Spinal cord (tissue), 10 donors: ENCODE results near the gene SYT8. TPM values are rescaled to one million over a fixed set of nuclear protein-coding genes. Genes with fewer than 3 reads are reported as not detected.

Experiments used
- DNase-seq, 6 donors: peaks; one replicate each; pipeline versions ENCODE4 v3.0.0 to v3.0.0-alpha.2; 2013 to 2015; ENCODE audit warnings: low spot score in 6 of 6, low read depth in 4 of 6
- H3K27ac ChIP-seq: one replicate; pipeline ENCODE4 v1.5.1; 2013; ENCODE audit warnings: low read depth, low read length, control low read depth
- H3K27me3 ChIP-seq: one replicate; pipeline ENCODE4 v1.6.1; 2013; ENCODE audit warnings: low read length; ENCODE audit not compliant: control insufficient read depth, insufficient read depth
- H3K36me3 ChIP-seq: one replicate; pipeline ENCODE4 v1.6.1; 2013; ENCODE audit warnings: low read length; ENCODE audit not compliant: control insufficient read depth, insufficient read depth
- H3K4me1 ChIP-seq: one replicate; pipeline ENCODE4 v1.6.1; 2013; ENCODE audit warnings: low read length; ENCODE audit not compliant: control insufficient read depth, insufficient read depth
- H3K4me3 ChIP-seq: one replicate; pipeline ENCODE4 v1.5.1; 2013; ENCODE audit warnings: low read depth, low read length, control low read depth
- H3K9me3 ChIP-seq: one replicate; pipeline ENCODE4 v1.6.1; 2013; ENCODE audit warnings: low read length; ENCODE audit not compliant: control insufficient read depth, insufficient read depth
- WGBS: methylation state at CpG from one replicate; pipeline ENCODE4 v1.1.5; 2013; ENCODE audit warnings: missing lambda C conversion rate; ENCODE audit not compliant: insufficient coverage; 5-methylcytosine and 5-hydroxymethylcytosine counted together
- polyA plus RNA-seq, 2 donors: library from polyadenylated mRNA; unstranded; fragments of 120-200 nt; gene quantifications; one replicate each; pipeline ENCODE4 v1.2.1, GENCODE V29; 2013; ENCODE audit not compliant: insufficient read length in 2 of 2
- total RNA-seq, 2 donors: library from RNA; depleted of rRNA in 1 of 2; stranded (reverse); fragments of 120-200 nt in 1 of 2; fragments of >200 nt in 1 of 2; gene quantifications; one replicate each; pipeline versions ENCODE4 v1.2.3 to v1.2.4, GENCODE V29; 2013 to 2014
- donor health status: healthy.

SYT8 gene
- total and polyA plus RNA-seq, 4 donors = 0.09 to 0.22 TPM; not detected in 2

GRCh38 chr11:1857064-1857463 lies 22.3 kb downstream of the SYT8 start:
- WGBS = 80% methylated on average over 10 of the region's 11 CpGs
- no peak overlapping the region for H3K4me3 ChIP-seq
- H3K9me3 ChIP-seq = no peaks in the 10 kb centered on the region
- no peak for DNase-seq
- H3K36me3 ChIP-seq = no peaks in the 10 kb centered on the region
- no peaks in the 10 kb centered on the region for H3K27me3 ChIP-seq
- no peaks in the 10 kb centered on the region for H3K4me1 ChIP-seq
- no peak overlapping the region for H3K27ac ChIP-seq

- H3K27ac ChIP-seq = no peak overlapping the region
Measured at GRCh38 chr11:1858154-1858553, 23.4 kb downstream of the SYT8 start.

GRCh38 chr11:1858576-1858975 lies 23.8 kb downstream of the SYT8 start:
- WGBS = no CpG with 5 or more reads among the region's 7 CpGs
- Histone ChIP-seq H3K4me3 (no peak overlapping the region), H3K9me3 (no peaks in the 10 kb centered on the region), H3K36me3 (no peaks in the 10 kb centered on the region), H3K27me3 (no peaks in the 10 kb centered on the region), H3K4me1 (peaks cover 6% of the 10 kb centered on the region), H3K27ac (no peak overlapping the region)
- no peak for DNase-seq

More at GRCh38 chr11:1858154-1858553, 23.4 kb downstream of the SYT8 start:
- no peak for DNase-seq
- H3K9me3 ChIP-seq = no peaks in the 10 kb centered on the region
- H3K4me1 ChIP-seq = peaks cover 2% of the 10 kb centered on the region
- no peaks in the 10 kb centered on the region for H3K36me3 ChIP-seq
- WGBS = 95% methylated on average over 9 of the region's 9 CpGs
- H3K4me3 ChIP-seq = no peak overlapping the region
- H3K27me3 ChIP-seq = no peaks in the 10 kb centered on the region

- Histone ChIP-seq H3K4me3 (no peak overlapping the region), H3K4me1 (peaks cover 11% of the 10 kb centered on the region), H3K27ac (no peak overlapping the region), H3K9me3 (no peaks in the 10 kb centered on the region), H3K36me3 (no peaks in the 10 kb centered on the region), H3K27me3 (no peaks in the 10 kb centered on the region)
- 83% methylated on average over 4 of the region's 4 CpGs for WGBS
- no peak for DNase-seq
Measured at GRCh38 chr11:1859004-1859403, 24.2 kb downstream of the SYT8 start.

- Histone ChIP-seq H3K27ac (no peak overlapping the region), H3K4me1 (peaks cover 22% of the 10 kb centered on the region), H3K4me3 (no peak overlapping the region), H3K36me3 (no peaks in the 10 kb centered on the region), H3K27me3 (no peaks in the 10 kb centered on the region), H3K9me3 (no peaks in the 10 kb centered on the region)
- WGBS = no CpG with 5 or more reads among the region's 1 CpG
- DNase-seq = no peak
Measured at GRCh38 chr11:1860108-1860507, 25.3 kb downstream of the SYT8 start.

GRCh38 chr11:1861435-1862411 lies 26.9 kb downstream of the SYT8 start:
- no peak overlapping the region for H3K4me3 ChIP-seq
- no peaks in the 10 kb centered on the region for H3K36me3 ChIP-seq
- no peaks in the 10 kb centered on the region for H3K9me3 ChIP-seq
- no peak for DNase-seq
- no peak overlapping the region for H3K27ac ChIP-seq
- WGBS = 93% methylated on average over 3 of the region's 4 CpGs
- no peaks in the 10 kb centered on the region for H3K27me3 ChIP-seq
- H3K4me1 ChIP-seq = peaks cover 25% of the 10 kb centered on the region

GRCh38 chr11:1862588-1863351 lies 28.0 kb downstream of the SYT8 start:
- Histone ChIP-seq H3K36me3 (no peaks in the 10 kb centered on the region), H3K4me3 (no peak overlapping the region), H3K27ac (no peak overlapping the region), H3K4me1 (peaks cover 25% of the 10 kb centered on the region), H3K27me3 (no peaks in the 10 kb centered on the region), H3K9me3 (no peaks in the 10 kb centered on the region)
- DNase-seq = no peak
- WGBS = 87% methylated on average over 12 of the region's 14 CpGs

GRCh38 chr11:1863352-1864216 lies 28.8 kb downstream of the SYT8 start:
- Histone ChIP-seq H3K27ac (no peak overlapping the region), H3K36me3 (no peaks in the 10 kb centered on the region), H3K4me3 (no peak overlapping the region), H3K9me3 (no peaks in the 10 kb centered on the region), H3K27me3 (no peaks in the 10 kb centered on the region), H3K4me1 (peaks cover 25% of the 10 kb centered on the region)
- WGBS = 36% methylated on average over 27 of the region's 27 CpGs
- DNase-seq = peak in 4 of 6 donors; percentile 8 to 80 (median 31)

- Histone ChIP-seq H3K4me3 (no peak overlapping the region), H3K27me3 (peaks cover 3% of the 10 kb centered on the region), H3K27ac (no peak overlapping the region), H3K9me3 (no peaks in the 10 kb centered on the region), H3K4me1 (peaks cover 25% of the 10 kb centered on the region), H3K36me3 (no peaks in the 10 kb centered on the region)
- 46% methylated on average over 18 of the region's 18 CpGs for WGBS
- DNase-seq = no peak
Measured at GRCh38 chr11:1864231-1864630, 29.4 kb downstream of the SYT8 start.
